Keratinocyte (primary cell): Measurements from ENCODE around the gene USP12. TPM values are rescaled to one million over a fixed set of nuclear protein-coding genes. Genes with fewer than 3 reads are reported as not detected.

Source experiments
- DNase-seq: peaks from one replicate; pipeline ENCODE4 v3.0.0-alpha.2; 2011; ENCODE audit warnings: low read depth, missing footprints, low spot score
- FAIRE-seq: peaks from 2 replicates; lab custom pipeline; 2011; peaks lifted over from hg19 to GRCh38; lab: Jason Lieb, UNC
- H2AFZ ChIP-seq: 2 replicates; pipeline ENCODE4 v1.6.0; 2012; ENCODE audit warnings: low read length, control low read depth, inconsistent platforms; ENCODE audit not compliant: control insufficient read depth
- H3K27ac ChIP-seq: 2 replicates; pipeline ENCODE4 v1.5.1; 2011; ENCODE audit warnings: low read length; ENCODE audit not compliant: control insufficient read depth, insufficient read depth
- H3K27me3 ChIP-seq: 3 replicates; pipeline ENCODE4 v1.6.0; 2011; ENCODE audit warnings: low read length; ENCODE audit not compliant: control insufficient read depth, insufficient read depth; ENCODE audit errors: extremely low read depth
- H3K36me3 ChIP-seq, 2 experiments: 2 replicates in 1 of 2; 3 replicates in 1 of 2; pipeline ENCODE4 v1.5.1; 2011; ENCODE audit warnings: low read length in 2 of 2, mild to moderate bottlenecking in 1 of 2; ENCODE audit not compliant: control insufficient read depth in 2 of 2, insufficient read depth in 2 of 2; ENCODE audit errors: extremely low read depth in 1 of 2
- H3K4me1 ChIP-seq: 3 replicates; pipeline ENCODE4 v1.5.1; 2011; ENCODE audit warnings: low read length; ENCODE audit not compliant: control insufficient read depth, insufficient read depth; ENCODE audit errors: extremely low read depth
- H3K4me2 ChIP-seq: 3 replicates; pipeline ENCODE4 v1.6.0; 2011; ENCODE audit warnings: low read depth, low read length; ENCODE audit not compliant: control insufficient read depth, insufficient read depth; ENCODE audit errors: extremely low read depth
- H3K4me3 ChIP-seq, 3 experiments: fragments of 200-600 bp in 1 of 3; sonication (generic) in 1 of 3; 2 replicates in 2 of 3; 3 replicates in 1 of 3; pipeline ENCODE4 v1.5.1; 2011 to 2016; ENCODE audit warnings: low read length in 3 of 3, mild to moderate bottlenecking in 3 of 3, control low read depth in 2 of 3, inconsistent platforms in 1 of 3, low read depth in 1 of 3, mixed read lengths in 1 of 3, mixed run types in 1 of 3, moderate library complexity in 1 of 3; ENCODE audit not compliant: control insufficient read depth in 2 of 3, insufficient read depth in 2 of 3; ENCODE audit errors: extremely low read depth in 1 of 3
- H3K79me2 ChIP-seq: 2 replicates; pipeline ENCODE4 v1.6.0; 2012; ENCODE audit warnings: low read length; ENCODE audit not compliant: control insufficient read depth, insufficient read depth
- H3K9ac ChIP-seq: 3 replicates; pipeline ENCODE4 v1.6.0; 2011; ENCODE audit warnings: low read length; ENCODE audit not compliant: control insufficient read depth, insufficient read depth; ENCODE audit errors: extremely low read depth
- H3K9me1 ChIP-seq: 3 replicates; pipeline ENCODE4 v1.6.0; 2011; ENCODE audit warnings: low read length; ENCODE audit not compliant: control insufficient read depth, insufficient read depth; ENCODE audit errors: extremely low read depth
- H3K9me3 ChIP-seq: 2 replicates; pipeline ENCODE4 v1.5.1; 2012; ENCODE audit warnings: low read depth, low read length; ENCODE audit not compliant: control insufficient read depth
- H4K20me1 ChIP-seq: 3 replicates; pipeline ENCODE4 v1.6.0; 2011; ENCODE audit warnings: low read length; ENCODE audit not compliant: control insufficient read depth, insufficient read depth; ENCODE audit errors: extremely low read depth
- EZH2 ChIP-seq: IDR thresholded peaks from one replicate; pipeline ENCODE4 v1.6.1; 2012; ENCODE audit warnings: inconsistent platforms, mild to moderate bottlenecking, low read length, moderate library complexity
- dilution Hi-C: fragments of 300-500 bp; cut with MboI; formaldehyde crosslinking; loops from one replicate; pipeline ENCODE4 v1.7.0; 2020; ENCODE audit warnings: low sequenced_read_pairs; ENCODE audit not compliant: extremely low pct_ligation_motif_present
- polyA plus RNA-seq, 5 experiments: library from polyadenylated mRNA; depleted of rRNA in 3 of 5; stranded (reverse) in 3 of 5; stranded (forward) in 1 of 5; unstranded in 1 of 5; fragments of >200 nt; gene quantifications; 1 replicate in 1 of 5; 2 replicates in 3 of 5; 3 replicates in 1 of 5; pipeline versions ENCODE4 v1.2.1 to v1.2.3, GENCODE V29; 2011 to 2012; ENCODE audit warnings: missing spikeins in 2 of 5, low read depth in 1 of 5, low replicate concordance in 1 of 5
- TF ChIP-seq, protein P1 (sequence below), 3 experiments: IDR thresholded peaks in 1 of 3; conservative IDR thresholded peaks in 1 of 3; optimal IDR thresholded peaks in 1 of 3; 2 replicates in 2 of 3; 3 replicates in 1 of 3; pipeline versions ENCODE3 to v1.5.1; 2011; ENCODE audit warnings: low read length in 3 of 3, mild to moderate bottlenecking in 3 of 3, moderate library complexity in 2 of 3, control low read depth in 1 of 3, inconsistent platforms in 1 of 3; ENCODE audit not compliant: insufficient read depth in 2 of 3; ENCODE audit errors: extremely low read depth in 1 of 3

USP12 gene
- polyA plus RNA-seq, 1 donor (not counting 4 experiments of a cell fraction or from before 2014, with no cell fraction given): 20.7 TPM

GRCh38 chr13:27161423-27161822 is 10.2 kb downstream of the USP12 start:
- Histone ChIP-seq H3K4me3 (no peak overlapping the region), H3K4me2 (no peak overlapping the region), H3K9ac (no peak overlapping the region), H3K9me1 (no peaks in the 10 kb centered on the region), H3K27me3 (no peaks in the 10 kb centered on the region), H3K9me3 (no peaks in the 10 kb centered on the region), H4K20me1 (peaks cover 4% of the 10 kb centered on the region), H3K27ac (no peak overlapping the region), H2AFZ (no peak overlapping the region), H3K79me2 (peaks cover 93% of the 10 kb centered on the region), H3K36me3 (peaks cover 0 to 3% of the 10 kb centered on the region in 2 experiments), H3K4me1 (no peaks in the 10 kb centered on the region)
- dilution Hi-C loops: no loop called here
- TF ChIP-seq, protein P1, sequence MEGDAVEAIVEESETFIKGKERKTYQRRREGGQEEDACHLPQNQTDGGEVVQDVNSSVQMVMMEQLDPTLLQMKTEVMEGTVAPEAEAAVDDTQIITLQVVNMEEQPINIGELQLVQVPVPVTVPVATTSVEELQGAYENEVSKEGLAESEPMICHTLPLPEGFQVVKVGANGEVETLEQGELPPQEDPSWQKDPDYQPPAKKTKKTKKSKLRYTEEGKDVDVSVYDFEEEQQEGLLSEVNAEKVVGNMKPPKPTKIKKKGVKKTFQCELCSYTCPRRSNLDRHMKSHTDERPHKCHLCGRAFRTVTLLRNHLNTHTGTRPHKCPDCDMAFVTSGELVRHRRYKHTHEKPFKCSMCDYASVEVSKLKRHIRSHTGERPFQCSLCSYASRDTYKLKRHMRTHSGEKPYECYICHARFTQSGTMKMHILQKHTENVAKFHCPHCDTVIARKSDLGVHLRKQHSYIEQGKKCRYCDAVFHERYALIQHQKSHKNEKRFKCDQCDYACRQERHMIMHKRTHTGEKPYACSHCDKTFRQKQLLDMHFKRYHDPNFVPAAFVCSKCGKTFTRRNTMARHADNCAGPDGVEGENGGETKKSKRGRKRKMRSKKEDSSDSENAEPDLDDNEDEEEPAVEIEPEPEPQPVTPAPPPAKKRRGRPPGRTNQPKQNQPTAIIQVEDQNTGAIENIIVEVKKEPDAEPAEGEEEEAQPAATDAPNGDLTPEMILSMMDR (optimal IDR thresholded peaks at IDR 0.05 in 1 of 3, IDR thresholded peaks at IDR 0.05 in 1 of 3, conservative IDR thresholded peaks at IDR 0.05 in 1 of 3; ENCODE audit: extremely low read depth in 1 of 3, insufficient read depth in 2 of 3, low read length in 3 of 3): peak in 1 of 3 experiments; percentile 7
- no peak for TF ChIP-seq EZH2
- FAIRE-seq: no peak
- no peak for DNase-seq

GRCh38 chr13:27160657-27161295 is 10.8 kb downstream of the USP12 start:
- H3K36me3 ChIP-seq: peaks cover 0 to 3% of the 10 kb centered on the region in 2 experiments
- H3K4me1 ChIP-seq: no peaks in the 10 kb centered on the region
- H3K9me3 ChIP-seq: no peaks in the 10 kb centered on the region
- H3K9ac ChIP-seq: no peak overlapping the region
- H3K27me3 ChIP-seq: no peaks in the 10 kb centered on the region
- no peak overlapping the region for H3K4me3 ChIP-seq
- TF ChIP-seq EZH2: no peak
- TF ChIP-seq, protein P1 (optimal IDR thresholded peaks at IDR 0.05 in 1 of 3, IDR thresholded peaks at IDR 0.05 in 1 of 3, conservative IDR thresholded peaks at IDR 0.05 in 1 of 3; ENCODE audit: extremely low read depth in 1 of 3, insufficient read depth in 2 of 3, low read length in 3 of 3): no peak
- dilution Hi-C loops: no loop called here
- no peak overlapping the region for H3K4me2 ChIP-seq
- H3K9me1 ChIP-seq: no peaks in the 10 kb centered on the region
- H2AFZ ChIP-seq: no peak overlapping the region
- DNase-seq (no peak), FAIRE-seq (no peak)
- no peak overlapping the region for H3K27ac ChIP-seq
- peaks cover 94% of the 10 kb centered on the region for H3K79me2 ChIP-seq
- peaks cover 4% of the 10 kb centered on the region for H4K20me1 ChIP-seq
